OCI-LY3 (cell line): ENCODE results near the gene ARNT2.

Source experiments
- H2AFZ ChIP-seq: fragments of 200-600, 300-600 bp; shearing (Covaris generic); 2 replicates; pipeline ENCODE4 v1.6.0; 2014; ENCODE audit warnings: antibody characterized with exemption, low read depth, low read length
- H3K27ac ChIP-seq: fragments of 200-600, 300-600 bp; sonication (generic); 2 replicates; pipeline ENCODE4 v1.5.1; 2014; ENCODE audit warnings: mild to moderate bottlenecking, low read length, moderate library complexity, mixed read lengths
- H3K27me3 ChIP-seq: fragments of 200-600, 300-600 bp; sonication (generic); 2 replicates; pipeline ENCODE4 v1.6.1; 2014; ENCODE audit warnings: low read depth, low read length, mixed read lengths
- H3K36me3 ChIP-seq: fragments of 200-600, 300-600 bp; sonication (generic); replicated peaks from 2 replicates; pipeline ENCODE3; 2014; ENCODE audit warnings: low read depth, low read length, mixed read lengths
- H3K4me1 ChIP-seq: fragments of 300-600, 200-600 bp; sonication (generic); 2 replicates; pipeline ENCODE4 v1.6.1; 2014; ENCODE audit warnings: low read length, mixed read lengths
- H3K4me2 ChIP-seq: fragments of 200-600, 300-600 bp; sonication (generic); 2 replicates; pipeline ENCODE4 v1.6.1; 2014; ENCODE audit warnings: low read length, mixed read lengths
- H3K4me3 ChIP-seq: fragments of 300-600, 200-600 bp; sonication (generic); 2 replicates; pipeline ENCODE4 v1.5.1; 2014; ENCODE audit warnings: antibody characterized with exemption, mild to moderate bottlenecking, low read length, moderate library complexity
- H3K79me2 ChIP-seq: fragments of 300-600, 200-600 bp; shearing (Covaris generic); 2 replicates; pipeline ENCODE4 v1.6.1; 2014; ENCODE audit warnings: mild to moderate bottlenecking, low read length, mixed read lengths
- H3K9ac ChIP-seq: fragments of 300-600, 200-600 bp; shearing (Covaris generic); 2 replicates; pipeline ENCODE4 v1.6.0; 2014; ENCODE audit warnings: mild to moderate bottlenecking, low read length, moderate library complexity
- H3K9me3 ChIP-seq: fragments of 200-600, 300-600 bp; shearing (Covaris generic); 2 replicates; pipeline ENCODE4 v1.6.1; 2014; ENCODE audit warnings: low read length, mixed read lengths; ENCODE audit not compliant: insufficient read depth
- H4K20me1 ChIP-seq: fragments of 200-600, 300-600 bp; sonication (generic); 2 replicates; pipeline ENCODE4 v1.6.1; 2016; ENCODE audit warnings: low read length, mixed read lengths; ENCODE audit not compliant: insufficient read depth
- CTCF ChIP-seq: fragments of 200-600, 300-600 bp; sonication (generic); IDR thresholded peaks from 2 replicates; pipeline ENCODE4 v1.5.1; 2014; ENCODE audit warnings: antibody characterized with exemption, low read length, low read depth
- EZH2phosphoT487 ChIP-seq: fragments of 200-600 bp; shearing (Covaris generic); IDR thresholded peaks from 2 replicates; pipeline ENCODE4 v1.6.1; 2018; ENCODE audit warnings: antibody characterized with exemption, mixed run types, low read depth

The ARNT2 gene

GRCh38 chr15:80449825-80450224 lies 45.6 kb downstream of the ARNT2 start:
- no peaks in the 10 kb centered on the region for H3K36me3 ChIP-seq
- TF ChIP-seq CTCF = no peak
- TF ChIP-seq EZH2phosphoT487 = no peak
- no peaks in the 10 kb centered on the region for H4K20me1 ChIP-seq
- H2AFZ ChIP-seq = no peak overlapping the region
- no peaks in the 10 kb centered on the region for H3K27me3 ChIP-seq
- H3K9me3 ChIP-seq = no peaks in the 10 kb centered on the region
- H3K4me3 ChIP-seq = no peak overlapping the region
- H3K4me1 ChIP-seq = no peaks in the 10 kb centered on the region
- H3K4me2 ChIP-seq = no peak overlapping the region
- no peak overlapping the region for H3K9ac ChIP-seq
- H3K27ac ChIP-seq = no peak overlapping the region
- H3K79me2 ChIP-seq = no peaks in the 10 kb centered on the region

- Histone ChIP-seq H3K36me3 (no peaks in the 10 kb centered on the region), H3K9me3 (no peaks in the 10 kb centered on the region), H3K79me2 (no peaks in the 10 kb centered on the region), H3K4me3 (no peak overlapping the region), H3K4me1 (peaks cover 6% of the 10 kb centered on the region), H3K4me2 (no peak overlapping the region), H4K20me1 (no peaks in the 10 kb centered on the region), H3K27ac (no peak overlapping the region), H3K9ac (no peak overlapping the region), H2AFZ (no peak overlapping the region), H3K27me3 (0 out of 2 replicates have a peak, but pooled peaks cover 4% of the 10 kb centered on the region)
- TF ChIP-seq CTCF = no peak
These were observed 46.7 kb downstream of the ARNT2 start for GRCh38 chr15:80450811-80451321.

- Histone ChIP-seq H4K20me1 (no peaks in the 10 kb centered on the region), H3K4me2 (no peak overlapping the region), H3K27me3 (0 out of 2 replicates have a peak, but pooled peaks cover 4% of the 10 kb centered on the region), H3K9me3 (no peaks in the 10 kb centered on the region), H3K27ac (no peak overlapping the region), H3K4me1 (peaks cover 19% of the 10 kb centered on the region), H3K4me3 (no peak overlapping the region), H3K79me2 (no peaks in the 10 kb centered on the region), H3K9ac (no peak overlapping the region), H3K36me3 (no peaks in the 10 kb centered on the region), H2AFZ (no peak overlapping the region)
- TF ChIP-seq CTCF = no peak
- no peak for TF ChIP-seq EZH2phosphoT487
These were observed 48.0 kb downstream of the ARNT2 start for GRCh38 chr15:80452166-80452565.

GRCh38 chr15:80455051-80455648 lies 51.0 kb downstream of the ARNT2 start:
- H3K9ac ChIP-seq = no peak overlapping the region
- no peak overlapping the region for H3K27ac ChIP-seq
- no peaks in the 10 kb centered on the region for H3K9me3 ChIP-seq
- H3K79me2 ChIP-seq = no peaks in the 10 kb centered on the region
- no peaks in the 10 kb centered on the region for H4K20me1 ChIP-seq
- no peak overlapping the region for H2AFZ ChIP-seq
- peak overlapping the region; percentile 75 for H3K4me2 ChIP-seq
- peaks cover 26% of the 10 kb centered on the region for H3K4me1 ChIP-seq
- H3K36me3 ChIP-seq = no peaks in the 10 kb centered on the region
- H3K4me3 ChIP-seq = peak overlapping the region; percentile 59; the same call in 1 of the 2 replicates
- TF ChIP-seq CTCF = no peak
- TF ChIP-seq EZH2phosphoT487 = no peak
- 0 out of 2 replicates have a peak, but pooled peaks cover 4% of the 10 kb centered on the region for H3K27me3 ChIP-seq
